GM21737 (cell line): ENCODE results near the gene SLC41A1.

Experiments
- ATAC-seq: cut with Tn5 transposase; IDR thresholded peaks from one replicate; pipeline ENCODE4 v1.9.1; 2021; ENCODE audit warnings: mild to moderate bottlenecking, moderate library complexity; ENCODE audit not compliant: unreplicated experiment

The SLC41A1 gene

DNA sequence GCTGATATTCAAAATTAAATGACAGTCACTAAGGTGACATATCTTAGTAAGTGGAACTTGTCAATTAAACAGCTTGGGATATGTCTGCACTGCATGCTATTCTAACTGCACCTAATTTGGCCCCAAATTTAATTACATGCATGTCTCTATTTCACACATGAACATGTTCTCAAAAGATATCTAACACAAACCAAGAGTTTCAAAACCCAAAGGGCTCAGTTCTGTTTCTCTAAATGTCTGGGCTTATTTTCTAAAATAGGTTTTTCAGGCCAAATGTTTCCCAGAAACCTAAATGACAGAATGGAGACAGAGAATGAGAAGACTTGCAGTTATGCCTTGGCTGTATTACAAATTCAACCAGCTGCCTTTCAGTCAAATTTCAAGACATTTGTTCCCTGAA is 49.0 kb downstream of the SLC41A1 start:
- ATAC-seq: no peak

GRCh38 chr1:205760606-205761005 is 52.4 kb downstream of the SLC41A1 start:
- no peak for ATAC-seq

DNA sequence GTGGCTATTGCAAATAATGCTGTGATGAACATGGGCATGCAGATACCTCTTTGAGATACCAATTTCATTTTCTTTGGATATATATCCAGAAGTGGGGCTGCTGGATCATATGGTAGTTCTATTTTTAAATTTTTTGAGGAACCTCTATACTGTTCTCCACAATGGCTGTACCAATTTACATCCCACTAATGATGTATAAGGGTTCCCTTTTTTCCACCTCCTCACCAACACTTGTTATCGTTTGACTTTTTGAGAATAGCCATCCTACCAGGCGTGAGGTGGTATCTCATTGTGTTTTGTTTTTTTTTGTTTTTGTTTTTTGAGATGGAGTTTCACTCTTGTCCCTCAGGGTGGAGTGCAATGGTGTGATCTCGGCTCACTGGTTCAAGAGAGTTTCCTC is 56.4 kb downstream of the SLC41A1 start:
- ATAC-seq: no peak

GRCh38 chr1:205754857-205755256 is 58.1 kb downstream of the SLC41A1 start:
- no peak for ATAC-seq

DNA sequence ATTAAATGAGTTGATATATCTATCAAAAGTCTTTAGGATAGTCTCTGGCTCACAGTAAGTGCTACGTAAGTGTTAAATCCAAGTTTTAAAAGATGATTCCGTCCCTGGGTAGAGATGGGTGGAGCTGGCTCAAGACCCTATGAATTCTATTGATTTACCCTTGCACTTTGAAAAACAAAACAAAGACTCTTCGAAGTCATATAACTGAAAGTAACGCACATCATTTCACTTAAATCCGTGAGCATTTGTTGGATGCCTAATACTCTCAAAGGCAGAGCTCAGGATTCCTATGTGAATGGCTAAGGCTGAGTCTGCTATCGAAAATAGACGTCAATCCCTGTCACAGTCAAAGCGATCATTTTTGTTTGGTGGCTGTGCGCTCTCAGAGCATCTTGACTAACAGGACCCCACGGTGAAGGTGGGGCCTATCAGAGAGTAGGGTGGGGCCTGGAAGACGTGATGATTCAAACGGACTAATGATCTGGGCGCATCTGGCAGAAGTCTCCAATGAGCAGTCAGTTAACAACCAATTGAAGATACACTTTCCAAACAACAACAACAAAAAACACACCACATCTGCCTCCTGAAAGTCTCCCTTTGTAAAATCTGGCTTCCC is 61.9 kb downstream of the SLC41A1 start:
- no peak for ATAC-seq

DNA sequence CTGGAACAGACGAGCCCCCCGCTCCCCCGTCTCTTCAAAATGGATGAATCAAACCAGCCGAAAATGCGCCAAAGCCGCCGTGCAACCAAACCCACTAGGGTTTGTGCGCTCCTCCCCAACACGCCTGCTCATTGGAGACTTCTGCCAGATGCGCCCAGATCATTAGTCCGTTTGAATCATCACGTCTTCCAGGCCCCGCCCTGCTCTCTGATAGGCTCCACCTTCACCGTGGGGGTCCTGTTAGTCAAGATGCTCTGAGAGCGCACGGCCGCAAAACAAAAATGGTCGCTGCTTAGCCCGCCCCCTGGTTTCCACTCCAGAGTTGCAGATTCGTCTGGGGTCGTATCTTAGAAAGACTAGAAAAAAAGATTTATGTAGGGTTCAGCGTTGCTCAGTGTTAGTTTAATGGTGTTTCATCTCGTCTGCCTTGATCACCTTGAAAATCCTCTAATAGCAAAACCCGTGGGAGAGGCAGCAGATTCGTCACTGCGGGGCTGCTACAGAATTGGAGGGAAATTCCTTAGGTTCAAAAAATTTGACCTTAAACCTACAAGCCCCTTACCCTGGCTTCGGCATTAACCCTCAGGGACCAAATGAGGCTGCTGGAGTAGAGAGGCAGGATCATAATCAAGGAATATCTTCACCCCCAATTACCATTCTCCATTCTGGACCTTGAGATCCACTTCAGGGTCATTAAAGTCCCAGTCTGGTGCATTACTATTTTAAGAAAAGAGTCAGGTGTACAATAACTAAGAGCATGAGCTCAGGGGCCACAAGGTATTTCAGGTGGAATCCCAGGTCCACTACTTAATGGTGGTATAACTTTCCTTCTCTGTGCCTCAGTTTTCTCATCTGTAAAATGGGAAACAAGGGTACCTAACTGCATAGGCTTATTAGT is 62.6 kb downstream of the SLC41A1 start, which contains the start of gene NUCKS1:
NUCKS1 (minus strand) TSS at position 45 of the 898 bp plus-strand sequence. CDS start 209 bp downstream, outside the sequence.
- ATAC-seq: peak; percentile 68

DNA sequence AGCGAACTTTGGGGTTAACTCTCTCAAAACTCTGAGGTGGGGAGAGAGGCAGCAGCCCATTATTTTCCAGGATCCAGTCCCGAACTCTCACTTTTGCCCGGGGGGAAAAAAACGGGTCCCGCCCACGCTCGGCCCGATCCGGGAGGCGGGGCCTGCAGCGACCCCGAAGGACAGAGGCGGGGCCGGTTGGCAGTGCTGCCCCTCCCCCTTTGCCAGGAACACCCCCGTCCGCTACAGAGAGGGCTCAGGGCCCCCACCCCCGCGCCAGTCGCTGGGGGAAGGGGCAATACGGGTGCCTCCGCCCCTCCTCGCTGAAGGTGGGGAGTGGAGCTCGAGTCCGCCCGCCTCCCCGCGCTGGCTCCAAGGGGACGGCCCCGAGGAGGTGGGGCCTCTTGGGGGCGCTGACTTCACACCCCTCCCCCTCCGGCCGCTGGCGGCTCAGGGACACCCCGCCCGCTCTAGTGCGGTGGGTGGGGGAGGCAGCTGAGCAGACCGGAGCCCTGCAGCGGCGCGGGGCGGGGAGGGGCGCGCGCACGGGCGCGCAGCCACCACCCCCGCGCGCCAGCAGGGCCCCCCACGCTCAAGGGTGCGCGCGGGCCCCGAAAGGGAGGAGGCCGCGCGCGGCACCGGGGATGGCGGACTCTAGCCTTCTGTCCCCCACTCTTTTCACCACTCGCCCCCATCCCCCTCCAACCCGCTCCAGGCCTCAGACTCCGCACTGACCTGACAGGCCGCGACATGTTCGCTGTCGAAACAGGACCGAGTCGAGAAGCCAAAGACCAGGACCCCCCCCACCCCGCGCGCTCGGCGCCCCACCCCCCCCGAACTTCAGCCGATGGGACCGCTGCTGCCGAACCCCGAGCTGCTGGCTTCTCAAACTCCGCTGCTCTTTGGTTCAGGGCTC is 63.5 kb downstream of the SLC41A1 start:
- peak; percentile 82 for ATAC-seq

- ATAC-seq: peak; percentile 8
These were observed 64.4 kb downstream of the SLC41A1 start for GRCh38 chr1:205748403-205749233.

GRCh38 chr1:205746757-205747412 is 66.1 kb downstream of the SLC41A1 start:
- ATAC-seq: no peak

GRCh38 chr1:205744403-205744802 is 68.6 kb downstream of the SLC41A1 start:
- no peak for ATAC-seq

GRCh38 chr1:205743977-205744376 is 69.0 kb downstream of the SLC41A1 start:
- no peak for ATAC-seq

GRCh38 chr1:205741681-205742080 is 71.3 kb downstream of the SLC41A1 start:
- no peak for ATAC-seq

GRCh38 chr1:205739348-205740160 is 73.4 kb downstream of the SLC41A1 start:
- ATAC-seq: no peak
